Uterus (tissue), 4 donors: ENCODE measurements around the gene KCNQ1. TPM values are rescaled to one million over a fixed set of nuclear protein-coding genes. Genes with fewer than 3 reads are reported as not detected.

Experiments
- DNase-seq, 2 donors: peaks; one replicate each; pipeline ENCODE4 v3.0.0-alpha.2; 2019 to 2020
- H3K27ac ChIP-seq, 2 donors: fragments of 200-600 bp; sonication (generic); 1 replicate in 1 of 2; 2 replicates in 1 of 2; pipeline ENCODE4 v1.5.1; 2016 to 2018
- H3K27me3 ChIP-seq, 2 donors: fragments of 200-600 bp; sonication (generic); one replicate each; pipeline ENCODE4 v1.5.1; 2018 to 2019; ENCODE audit warnings: control low read depth in 1 of 2
- H3K36me3 ChIP-seq, 2 donors: fragments of 200-600 bp; sonication (generic); one replicate each; pipeline ENCODE4 v1.5.1; 2019; ENCODE audit warnings: control low read depth in 1 of 2
- H3K4me1 ChIP-seq, 2 donors: fragments of 200-600 bp; sonication (generic); one replicate each; pipeline ENCODE4 v1.5.1; 2018 to 2019; ENCODE audit warnings: control low read depth in 1 of 2
- H3K4me3 ChIP-seq, 2 donors: fragments of 200-600 bp; sonication (generic); 1 replicate in 1 of 2; 2 replicates in 1 of 2; pipeline ENCODE4 v1.5.1; 2018 to 2019; ENCODE audit warnings: mild to moderate bottlenecking in 1 of 2
- H3K9me3 ChIP-seq, 2 donors: fragments of 200-600 bp; sonication (generic); one replicate each; pipeline ENCODE4 v1.5.1; 2019; ENCODE audit warnings: control low read depth in 1 of 2
- CTCF ChIP-seq, 4 experiments: fragments of 200-600 bp in 2 of 4; fragments of 450-650 bp in 2 of 4; sonication (generic) in 2 of 4; IDR thresholded peaks; one replicate each; pipeline ENCODE4 v1.5.1; 2016 to 2019; ENCODE audit warnings: antibody characterized with exemption in 4 of 4, mild to moderate bottlenecking in 2 of 4, moderate library complexity in 1 of 4
- POLR2A ChIP-seq, 2 donors: fragments of 450-650 bp; IDR thresholded peaks; one replicate each; pipeline ENCODE4 v1.6.1; 2016; ENCODE audit warnings: antibody characterized with exemption in 2 of 2, mild to moderate bottlenecking in 1 of 2, moderate library complexity in 1 of 2
- intact Hi-C: fragments of 100-400 bp; cut with DNase I; formaldehyde crosslinking; loops from one replicate; pipeline ENCODE4 v1.15.1; 2023; ENCODE audit warnings: low total_unique reads
- total RNA-seq, 4 donors: library from RNA; depleted of rRNA in 3 of 4; stranded (reverse); fragments of >200 nt in 3 of 4; gene quantifications; one replicate each; pipeline versions ENCODE4 v1.1.0 to v1.2.4, GENCODE V29; 2014 to 2023
- donor health status: DM: yes; HTN: yes; CAD: no.

Gene KCNQ1
- total RNA-seq, 4 donors from 2014 or later = 2.6 to 10.4 (median 5.4) TPM

GRCh38 chr11:2883640-2883978, 438.8 kb downstream of the KCNQ1 start:
- Histone ChIP-seq H3K4me1 (peaks cover 0 to 16% of the 10 kb centered on the region in 2 donors), H3K27me3 (no peaks in the 10 kb centered on the region), H3K4me3 (peak overlapping the region; percentile 63 to 75), H3K36me3 (no peaks in the 10 kb centered on the region), H3K27ac (peak overlapping the region; percentile 85 to 95), H3K9me3 (no peaks in the 10 kb centered on the region)
- TF ChIP-seq CTCF (IDR thresholded peaks at IDR 0.05) (no peak), POLR2A (IDR thresholded peaks at IDR 0.05) (no peak)
- no peak for DNase-seq
- intact Hi-C loops = loop anchor here (10.0 kb wide), 1 partner anchor 179 kb away; no protein-coding TSS in a partner anchor

GRCh38 chr11:2883979-2884815, 439.4 kb downstream of the KCNQ1 start:
- Histone ChIP-seq H3K36me3 (no peaks in the 10 kb centered on the region), H3K4me3 (peak overlapping the region; percentile 63 to 75), H3K27ac (peak overlapping the region; percentile 85 to 95), H3K27me3 (no peaks in the 10 kb centered on the region), H3K9me3 (no peaks in the 10 kb centered on the region), H3K4me1 (peaks cover 0 to 16% of the 10 kb centered on the region in 2 donors)
- intact Hi-C loops = loop anchor here (10.0 kb wide), 1 partner anchor 179 kb away; no protein-coding TSS in a partner anchor
- TF ChIP-seq POLR2A (IDR thresholded peaks at IDR 0.05) = peak in 1 of 2 donors; percentile 16
- TF ChIP-seq CTCF (IDR thresholded peaks at IDR 0.05) = no peak
- peak; percentile 62 to 65 for DNase-seq

- no peaks in the 10 kb centered on the region for H3K36me3 ChIP-seq
- H3K27me3 ChIP-seq = no peaks in the 10 kb centered on the region
- H3K9me3 ChIP-seq = no peaks in the 10 kb centered on the region
- intact Hi-C loops = loop anchor here (10.0 kb wide), 1 partner anchor 180 kb away; no protein-coding TSS in a partner anchor
- H3K27ac ChIP-seq = peak overlapping the region; percentile 85 to 95
- H3K4me1 ChIP-seq = peaks cover 2 to 16% of the 10 kb centered on the region in 2 donors
- no peak for TF ChIP-seq POLR2A (IDR thresholded peaks at IDR 0.05)
- TF ChIP-seq CTCF (IDR thresholded peaks at IDR 0.05) = peak in 3 of 4 experiments; percentile 47 to 62 (median 57)
- peak; percentile 58 to 66 for DNase-seq
- peak overlapping the region; percentile 63 to 75 for H3K4me3 ChIP-seq
These were observed 440.3 kb downstream of the KCNQ1 start for GRCh38 chr11:2885017-2885677.

- intact Hi-C loops = loop anchor here (10.0 kb wide), 1 partner anchor 181 kb away; no protein-coding TSS in a partner anchor
- Histone ChIP-seq H3K4me3 (peak within 1 kb of the TSS; percentile 63 to 75), H3K36me3 (no peaks in the 10 kb centered on the region), H3K9me3 (no peaks in the 10 kb centered on the region), H3K4me1 (peaks cover 5 to 14% of the 10 kb centered on the region in 2 donors), H3K27ac (peak within 1 kb of the TSS; percentile 85 to 95), H3K27me3 (no peaks in the 10 kb centered on the region)
- DNase-seq = peak; percentile 94 to 95
- peak; percentile 89 to 98 for TF ChIP-seq POLR2A (IDR thresholded peaks at IDR 0.05)
- peak in 1 of 4 experiments; percentile 23 for TF ChIP-seq CTCF (IDR thresholded peaks at IDR 0.05)
These were observed 440.9 kb downstream of the KCNQ1 start, which contains the start of gene CDKN1C for GRCh38 chr11:2885678-2886081. Gene CDKN1C, minus strand, starts transcription at chr11:2885775. Its CDS starts 319 bp downstream, at chr11:2885456.
